ENCODE results near the gene ARPC4.
"Not testable (repeated sequence)": the region's sequence is repeated elsewhere in the genome, so short reads cannot be mapped to it uniquely, and the experiment has no call there.

ARPC4 gene

DNA sequence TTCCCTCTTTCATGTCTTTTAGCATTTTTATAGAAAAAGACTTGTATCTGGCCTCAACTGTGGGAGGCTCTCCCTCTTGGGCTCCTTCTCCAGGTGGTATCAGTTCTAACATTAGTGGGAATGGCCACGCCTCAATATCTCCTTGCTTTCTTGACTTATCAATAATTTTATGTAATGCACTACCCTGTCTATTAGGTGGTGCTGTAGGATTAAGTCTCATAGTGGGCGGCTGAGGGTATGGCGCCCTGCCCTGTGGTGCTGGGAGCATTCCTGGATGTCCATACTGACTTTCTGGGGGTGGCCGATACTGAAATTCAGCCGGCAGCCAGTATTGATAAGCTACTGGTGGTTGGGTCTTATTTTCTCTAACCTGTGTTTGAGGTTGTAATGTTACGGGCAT lies 59.6 kb downstream of the ARPC4 start:
- TF ChIP-seq MYC (IDR thresholded peaks at IDR 0.05; ENCODE audit: low read depth, low read length) (no peak), POLR2A (IDR thresholded peaks at IDR 0.05; ENCODE audit: extremely low read depth, insufficient read length) (no peak)
- TF ChIP-seq, protein P1, sequence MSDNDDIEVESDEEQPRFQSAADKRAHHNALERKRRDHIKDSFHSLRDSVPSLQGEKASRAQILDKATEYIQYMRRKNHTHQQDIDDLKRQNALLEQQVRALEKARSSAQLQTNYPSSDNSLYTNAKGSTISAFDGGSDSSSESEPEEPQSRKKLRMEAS (IDR thresholded peaks at IDR 0.05; ENCODE audit: low read depth, low read length), result no peak
- TF ChIP-seq, protein P2, sequence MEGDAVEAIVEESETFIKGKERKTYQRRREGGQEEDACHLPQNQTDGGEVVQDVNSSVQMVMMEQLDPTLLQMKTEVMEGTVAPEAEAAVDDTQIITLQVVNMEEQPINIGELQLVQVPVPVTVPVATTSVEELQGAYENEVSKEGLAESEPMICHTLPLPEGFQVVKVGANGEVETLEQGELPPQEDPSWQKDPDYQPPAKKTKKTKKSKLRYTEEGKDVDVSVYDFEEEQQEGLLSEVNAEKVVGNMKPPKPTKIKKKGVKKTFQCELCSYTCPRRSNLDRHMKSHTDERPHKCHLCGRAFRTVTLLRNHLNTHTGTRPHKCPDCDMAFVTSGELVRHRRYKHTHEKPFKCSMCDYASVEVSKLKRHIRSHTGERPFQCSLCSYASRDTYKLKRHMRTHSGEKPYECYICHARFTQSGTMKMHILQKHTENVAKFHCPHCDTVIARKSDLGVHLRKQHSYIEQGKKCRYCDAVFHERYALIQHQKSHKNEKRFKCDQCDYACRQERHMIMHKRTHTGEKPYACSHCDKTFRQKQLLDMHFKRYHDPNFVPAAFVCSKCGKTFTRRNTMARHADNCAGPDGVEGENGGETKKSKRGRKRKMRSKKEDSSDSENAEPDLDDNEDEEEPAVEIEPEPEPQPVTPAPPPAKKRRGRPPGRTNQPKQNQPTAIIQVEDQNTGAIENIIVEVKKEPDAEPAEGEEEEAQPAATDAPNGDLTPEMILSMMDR (IDR thresholded peaks at IDR 0.05; ENCODE audit: low read depth, low read length), result no peak
- H3K4me3 ChIP-seq (ENCODE audit: low read depth, low read length), result no peak overlapping the region
- no peak for DNase-seq (ENCODE audit: low read depth)

DNA sequence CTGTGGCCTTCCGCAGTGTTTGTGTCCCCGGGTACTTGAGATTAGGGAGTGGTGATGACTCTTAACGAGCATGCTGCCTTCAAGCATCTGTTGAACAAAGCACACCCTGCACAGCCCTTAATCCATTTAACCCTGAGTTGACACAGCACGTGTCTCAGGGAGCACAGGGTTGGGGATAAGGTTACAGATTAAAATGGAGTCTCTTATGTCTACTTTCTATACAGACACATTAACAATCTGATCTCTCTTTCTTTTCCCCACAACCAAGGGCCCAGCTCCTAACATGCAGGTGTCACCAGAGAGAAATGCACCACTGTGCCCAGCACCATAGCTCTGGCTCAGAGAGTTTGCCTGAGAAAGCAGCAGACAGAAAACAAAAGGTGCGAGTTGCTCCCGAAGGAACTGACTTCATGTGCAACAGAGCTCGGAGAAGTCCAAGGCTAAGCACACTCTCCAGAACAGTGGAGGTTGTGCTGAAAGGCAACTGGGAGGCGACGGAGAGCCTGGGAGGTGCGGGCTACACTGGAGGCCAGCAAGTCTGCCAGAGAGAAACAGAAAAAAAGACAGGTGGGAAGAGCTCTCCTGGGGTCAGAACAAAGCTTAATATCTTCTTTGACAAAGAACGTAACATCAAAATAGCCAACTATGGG lies 61.5 kb downstream of the ARPC4 start:
- not testable (repeated sequence) for H3K4me3 ChIP-seq (ENCODE audit: low read depth, low read length); DNase-seq (ENCODE audit: low read depth)

DNA sequence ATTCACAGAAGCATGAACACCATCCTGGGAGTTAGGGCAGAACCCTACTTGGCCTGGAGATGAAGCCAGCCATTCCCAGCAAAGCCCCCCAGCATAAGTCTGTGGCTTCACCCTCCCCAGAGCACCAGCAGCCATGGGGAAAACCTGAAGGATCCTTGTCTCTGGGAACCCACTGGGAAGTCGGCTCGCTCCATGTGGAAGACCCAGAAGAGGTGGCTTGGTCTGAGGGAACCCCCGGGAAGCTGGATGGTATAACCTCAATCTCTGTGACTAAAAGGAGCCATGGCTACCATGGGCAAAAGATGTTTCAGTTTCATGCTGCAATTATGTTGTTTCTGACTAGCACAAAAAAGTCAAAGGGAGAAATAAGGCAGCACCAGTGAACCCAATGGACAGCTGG lies 62.7 kb downstream of the ARPC4 start:
- TF ChIP-seq, protein P1 (IDR thresholded peaks at IDR 0.05; ENCODE audit: low read depth, low read length), result no peak
- TF ChIP-seq POLR2A (IDR thresholded peaks at IDR 0.05; ENCODE audit: extremely low read depth, insufficient read length), result no peak
- TF ChIP-seq, protein P2 (IDR thresholded peaks at IDR 0.05; ENCODE audit: low read depth, low read length), result no peak
- no peak for TF ChIP-seq MYC (IDR thresholded peaks at IDR 0.05; ENCODE audit: low read depth, low read length)
- H3K4me3 ChIP-seq (ENCODE audit: low read depth, low read length), result no peak overlapping the region
- no peak for DNase-seq (ENCODE audit: low read depth)
